ENCODE measurements around the gene JADE1.

Gene JADE1

GRCh38 chr4:128877934-128878333, 68.4 kb downstream of the JADE1 start:
- no peak overlapping the region for H3K18ac ChIP-seq (ENCODE audit: low read length)
- H2BK120ac ChIP-seq (ENCODE audit: low read depth, low read length) = no peak overlapping the region
- no peaks in the 10 kb centered on the region for H3K4me1 ChIP-seq (ENCODE audit: control insufficient read depth, low read depth, low read length)
- H3K27me3 ChIP-seq (ENCODE audit: insufficient read depth, low read length, poor library complexity) = no peaks in the 10 kb centered on the region
- no peak overlapping the region for H3K23ac ChIP-seq (ENCODE audit: low read length)
- H3K79me1 ChIP-seq (ENCODE audit: low read length) = no peaks in the 10 kb centered on the region
- H3K36me3 ChIP-seq (ENCODE audit: control insufficient read depth, insufficient read depth, low read length) = no peaks in the 10 kb centered on the region
- no peak overlapping the region for H2BK15ac ChIP-seq (replicated peaks; ENCODE audit: low read depth)
- no CpG with 5 or more reads among the region's 4 CpGs for WGBS (ENCODE audit: extremely low coverage, insufficient coverage, low lambda C conversion rate)
- no peak overlapping the region for H3K56ac ChIP-seq (ENCODE audit: low read length)
- H3K79me2 ChIP-seq (ENCODE audit: control insufficient read depth, insufficient read depth, low read length) = no peaks in the 10 kb centered on the region
- DNase-seq = no peak
- no peak overlapping the region for H2AK5ac ChIP-seq (ENCODE audit: low read length)
- H2BK5ac ChIP-seq (ENCODE audit: low read length) = no peak overlapping the region
- no peak overlapping the region for H4K8ac ChIP-seq (ENCODE audit: low read depth, low read length)
- no peak overlapping the region for H4K5ac ChIP-seq (ENCODE audit: low read length)
- H3K9ac ChIP-seq (ENCODE audit: low read length) = no peak overlapping the region
- no peak overlapping the region for H3K4me3 ChIP-seq (ENCODE audit: low read length)
- no peak overlapping the region for H3K27ac ChIP-seq (ENCODE audit: low read depth, low read length)
- no peak overlapping the region for H3K4me2 ChIP-seq (ENCODE audit: low read length)
- no peak overlapping the region for H3K4ac ChIP-seq (ENCODE audit: low read depth, low read length)

GRCh38 chr4:128879283-128879682, 69.8 kb downstream of the JADE1 start:
- no peak overlapping the region for H3K18ac ChIP-seq (ENCODE audit: low read length)
- H3K4ac ChIP-seq (ENCODE audit: low read depth, low read length) = no peak overlapping the region
- no peaks in the 10 kb centered on the region for H3K27me3 ChIP-seq (ENCODE audit: insufficient read depth, low read length, poor library complexity)
- no peak overlapping the region for H2BK15ac ChIP-seq (replicated peaks; ENCODE audit: low read depth)
- no peaks in the 10 kb centered on the region for H3K36me3 ChIP-seq (ENCODE audit: control insufficient read depth, insufficient read depth, low read length)
- H3K9ac ChIP-seq (ENCODE audit: low read length) = no peak overlapping the region
- H3K4me1 ChIP-seq (ENCODE audit: control insufficient read depth, low read depth, low read length) = no peaks in the 10 kb centered on the region
- H2BK5ac ChIP-seq (ENCODE audit: low read length) = no peak overlapping the region
- WGBS (ENCODE audit: extremely low coverage, insufficient coverage, low lambda C conversion rate) = no CpG with 5 or more reads among the region's 2 CpGs
- H3K4me2 ChIP-seq (ENCODE audit: low read length) = no peak overlapping the region
- no peaks in the 10 kb centered on the region for H3K79me1 ChIP-seq (ENCODE audit: low read length)
- no peak overlapping the region for H2BK120ac ChIP-seq (ENCODE audit: low read depth, low read length)
- DNase-seq = no peak
- H4K8ac ChIP-seq (ENCODE audit: low read depth, low read length) = no peak overlapping the region
- no peak overlapping the region for H4K5ac ChIP-seq (ENCODE audit: low read length)
- no peak overlapping the region for H3K23ac ChIP-seq (ENCODE audit: low read length)
- no peak overlapping the region for H3K4me3 ChIP-seq (ENCODE audit: low read length)
- no peak overlapping the region for H3K56ac ChIP-seq (ENCODE audit: low read length)
- no peaks in the 10 kb centered on the region for H3K79me2 ChIP-seq (ENCODE audit: control insufficient read depth, insufficient read depth, low read length)
- H3K27ac ChIP-seq (ENCODE audit: low read depth, low read length) = no peak overlapping the region
- no peak overlapping the region for H2AK5ac ChIP-seq (ENCODE audit: low read length)

- H3K23ac ChIP-seq (ENCODE audit: low read length) = no peak overlapping the region
- H3K4ac ChIP-seq (ENCODE audit: low read depth, low read length) = no peak overlapping the region
- no peaks in the 10 kb centered on the region for H3K36me3 ChIP-seq (ENCODE audit: control insufficient read depth, insufficient read depth, low read length)
- no peaks in the 10 kb centered on the region for H3K4me1 ChIP-seq (ENCODE audit: control insufficient read depth, low read depth, low read length)
- no peak overlapping the region for H2BK5ac ChIP-seq (ENCODE audit: low read length)
- H3K79me1 ChIP-seq (ENCODE audit: low read length) = no peaks in the 10 kb centered on the region
- H3K56ac ChIP-seq (ENCODE audit: low read length) = no peak overlapping the region
- H3K18ac ChIP-seq (ENCODE audit: low read length) = no peak overlapping the region
- H4K8ac ChIP-seq (ENCODE audit: low read depth, low read length) = no peak overlapping the region
- H3K27ac ChIP-seq (ENCODE audit: low read depth, low read length) = no peak overlapping the region
- no peak overlapping the region for H3K4me3 ChIP-seq (ENCODE audit: low read length)
- no CpG with 5 or more reads among the region's 2 CpGs for WGBS (ENCODE audit: extremely low coverage, insufficient coverage, low lambda C conversion rate)
- no peaks in the 10 kb centered on the region for H3K27me3 ChIP-seq (ENCODE audit: insufficient read depth, low read length, poor library complexity)
- H3K9ac ChIP-seq (ENCODE audit: low read length) = no peak overlapping the region
- H3K4me2 ChIP-seq (ENCODE audit: low read length) = no peak overlapping the region
- no peaks in the 10 kb centered on the region for H3K79me2 ChIP-seq (ENCODE audit: control insufficient read depth, insufficient read depth, low read length)
- H2BK15ac ChIP-seq (replicated peaks; ENCODE audit: low read depth) = no peak overlapping the region
- H4K5ac ChIP-seq (ENCODE audit: low read length) = no peak overlapping the region
- H2BK120ac ChIP-seq (ENCODE audit: low read depth, low read length) = no peak overlapping the region
- no peak overlapping the region for H2AK5ac ChIP-seq (ENCODE audit: low read length)
- no peak for DNase-seq
Measured at GRCh38 chr4:128879971-128880370, 70.5 kb downstream of the JADE1 start.

- no peak overlapping the region for H3K56ac ChIP-seq (ENCODE audit: low read length)
- no peak overlapping the region for H4K8ac ChIP-seq (ENCODE audit: low read depth, low read length)
- no peaks in the 10 kb centered on the region for H3K27me3 ChIP-seq (ENCODE audit: insufficient read depth, low read length, poor library complexity)
- H3K27ac ChIP-seq (ENCODE audit: low read depth, low read length) = no peak overlapping the region
- no peak overlapping the region for H2AK5ac ChIP-seq (ENCODE audit: low read length)
- H3K79me2 ChIP-seq (ENCODE audit: control insufficient read depth, insufficient read depth, low read length) = no peaks in the 10 kb centered on the region
- no peak overlapping the region for H3K18ac ChIP-seq (ENCODE audit: low read length)
- no peak overlapping the region for H3K4ac ChIP-seq (ENCODE audit: low read depth, low read length)
- no peaks in the 10 kb centered on the region for H3K36me3 ChIP-seq (ENCODE audit: control insufficient read depth, insufficient read depth, low read length)
- DNase-seq = no peak
- no peak overlapping the region for H3K4me3 ChIP-seq (ENCODE audit: low read length)
- no peak overlapping the region for H3K9ac ChIP-seq (ENCODE audit: low read length)
- H3K79me1 ChIP-seq (ENCODE audit: low read length) = no peaks in the 10 kb centered on the region
- H3K4me1 ChIP-seq (ENCODE audit: control insufficient read depth, low read depth, low read length) = no peaks in the 10 kb centered on the region
- H3K23ac ChIP-seq (ENCODE audit: low read length) = no peak overlapping the region
- H4K5ac ChIP-seq (ENCODE audit: low read length) = no peak overlapping the region
- H3K4me2 ChIP-seq (ENCODE audit: low read length) = no peak overlapping the region
- no peak overlapping the region for H2BK120ac ChIP-seq (ENCODE audit: low read depth, low read length)
- H2BK5ac ChIP-seq (ENCODE audit: low read length) = no peak overlapping the region
- H2BK15ac ChIP-seq (replicated peaks; ENCODE audit: low read depth) = no peak overlapping the region
- WGBS (ENCODE audit: extremely low coverage, insufficient coverage, low lambda C conversion rate) = no CpG with 5 or more reads among the region's 4 CpGs
Measured at GRCh38 chr4:128880662-128881061, 71.2 kb downstream of the JADE1 start.

GRCh38 chr4:128904821-128905220, 95.3 kb downstream of the JADE1 start:
- H3K4me2 ChIP-seq (ENCODE audit: low read length) = no peak overlapping the region
- H3K79me1 ChIP-seq (ENCODE audit: low read length) = no peaks in the 10 kb centered on the region
- no peaks in the 10 kb centered on the region for H3K27me3 ChIP-seq (ENCODE audit: insufficient read depth, low read length, poor library complexity)
- no CpG with 5 or more reads among the region's 3 CpGs for WGBS (ENCODE audit: extremely low coverage, insufficient coverage, low lambda C conversion rate)
- H3K23ac ChIP-seq (ENCODE audit: low read length) = no peak overlapping the region
- no peak overlapping the region for H4K5ac ChIP-seq (ENCODE audit: low read length)
- no peak overlapping the region for H2BK120ac ChIP-seq (ENCODE audit: low read depth, low read length)
- H3K18ac ChIP-seq (ENCODE audit: low read length) = no peak overlapping the region
- DNase-seq = no peak
- no peaks in the 10 kb centered on the region for H3K4me1 ChIP-seq (ENCODE audit: control insufficient read depth, low read depth, low read length)
- H3K4ac ChIP-seq (ENCODE audit: low read depth, low read length) = no peak overlapping the region
- H3K56ac ChIP-seq (ENCODE audit: low read length) = no peak overlapping the region
- H3K4me3 ChIP-seq (ENCODE audit: low read length) = no peak overlapping the region
- no peak overlapping the region for H4K8ac ChIP-seq (ENCODE audit: low read depth, low read length)
- no peak overlapping the region for H2BK15ac ChIP-seq (replicated peaks; ENCODE audit: low read depth)
- no peaks in the 10 kb centered on the region for H3K79me2 ChIP-seq (ENCODE audit: control insufficient read depth, insufficient read depth, low read length)
- H2AK5ac ChIP-seq (ENCODE audit: low read length) = no peak overlapping the region
- H3K36me3 ChIP-seq (ENCODE audit: control insufficient read depth, insufficient read depth, low read length) = no peaks in the 10 kb centered on the region
- no peak overlapping the region for H3K9ac ChIP-seq (ENCODE audit: low read length)
- H3K27ac ChIP-seq (ENCODE audit: low read depth, low read length) = no peak overlapping the region
- H2BK5ac ChIP-seq (ENCODE audit: low read length) = no peak overlapping the region

- no peak overlapping the region for H2BK15ac ChIP-seq (replicated peaks; ENCODE audit: low read depth)
- H3K79me1 ChIP-seq (ENCODE audit: low read length) = no peaks in the 10 kb centered on the region
- no peak overlapping the region for H2BK5ac ChIP-seq (ENCODE audit: low read length)
- no peaks in the 10 kb centered on the region for H3K4me1 ChIP-seq (ENCODE audit: control insufficient read depth, low read depth, low read length)
- no peak overlapping the region for H3K9ac ChIP-seq (ENCODE audit: low read length)
- H3K27ac ChIP-seq (ENCODE audit: low read depth, low read length) = no peak overlapping the region
- H3K56ac ChIP-seq (ENCODE audit: low read length) = no peak overlapping the region
- no peak overlapping the region for H4K8ac ChIP-seq (ENCODE audit: low read depth, low read length)
- H3K18ac ChIP-seq (ENCODE audit: low read length) = no peak overlapping the region
- DNase-seq = no peak
- no peak overlapping the region for H3K23ac ChIP-seq (ENCODE audit: low read length)
- no peak overlapping the region for H2AK5ac ChIP-seq (ENCODE audit: low read length)
- no peaks in the 10 kb centered on the region for H3K27me3 ChIP-seq (ENCODE audit: insufficient read depth, low read length, poor library complexity)
- H2BK120ac ChIP-seq (ENCODE audit: low read depth, low read length) = no peak overlapping the region
- no CpG with 5 or more reads among the region's 1 CpG for WGBS (ENCODE audit: extremely low coverage, insufficient coverage, low lambda C conversion rate)
- no peak overlapping the region for H3K4ac ChIP-seq (ENCODE audit: low read depth, low read length)
- H3K4me2 ChIP-seq (ENCODE audit: low read length) = no peak overlapping the region
- no peaks in the 10 kb centered on the region for H3K79me2 ChIP-seq (ENCODE audit: control insufficient read depth, insufficient read depth, low read length)
- no peaks in the 10 kb centered on the region for H3K36me3 ChIP-seq (ENCODE audit: control insufficient read depth, insufficient read depth, low read length)
- no peak overlapping the region for H3K4me3 ChIP-seq (ENCODE audit: low read length)
- no peak overlapping the region for H4K5ac ChIP-seq (ENCODE audit: low read length)
Measured at GRCh38 chr4:128906581-128906980, 97.1 kb downstream of the JADE1 start.
